HG03520 (cell line): ENCODE measurements around the gene GSTM2.

Source experiments
- ATAC-seq: cut with Tn5 transposase; IDR thresholded peaks from one replicate; pipeline ENCODE4 v1.9.1; 2021; ENCODE audit warnings: mild to moderate bottlenecking, moderate library complexity; ENCODE audit not compliant: unreplicated experiment

Gene GSTM2

GRCh38 chr1:109712321-109712864 lies 44.5 kb downstream of the GSTM2 start:
- ATAC-seq, result no peak

DNA sequence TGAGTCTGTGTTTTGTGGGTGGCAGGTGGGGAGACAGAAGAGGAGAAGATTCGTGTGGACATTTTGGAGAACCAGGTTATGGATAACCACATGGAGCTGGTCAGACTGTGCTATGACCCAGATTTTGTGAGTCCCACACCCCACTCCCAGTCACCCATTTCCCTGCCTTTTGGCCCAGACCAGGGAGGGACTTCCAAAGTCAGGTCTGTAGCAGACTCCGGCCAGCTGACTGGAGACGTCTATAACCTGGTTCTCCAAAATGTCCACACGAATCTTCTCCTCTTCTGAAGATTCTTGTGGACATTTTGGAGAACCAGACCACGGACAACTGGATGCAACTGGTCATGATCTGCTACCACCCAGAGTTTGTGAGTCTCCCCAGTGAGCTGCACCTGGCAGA lies 45.8 kb downstream of the GSTM2 start:
- no peak for ATAC-seq

DNA sequence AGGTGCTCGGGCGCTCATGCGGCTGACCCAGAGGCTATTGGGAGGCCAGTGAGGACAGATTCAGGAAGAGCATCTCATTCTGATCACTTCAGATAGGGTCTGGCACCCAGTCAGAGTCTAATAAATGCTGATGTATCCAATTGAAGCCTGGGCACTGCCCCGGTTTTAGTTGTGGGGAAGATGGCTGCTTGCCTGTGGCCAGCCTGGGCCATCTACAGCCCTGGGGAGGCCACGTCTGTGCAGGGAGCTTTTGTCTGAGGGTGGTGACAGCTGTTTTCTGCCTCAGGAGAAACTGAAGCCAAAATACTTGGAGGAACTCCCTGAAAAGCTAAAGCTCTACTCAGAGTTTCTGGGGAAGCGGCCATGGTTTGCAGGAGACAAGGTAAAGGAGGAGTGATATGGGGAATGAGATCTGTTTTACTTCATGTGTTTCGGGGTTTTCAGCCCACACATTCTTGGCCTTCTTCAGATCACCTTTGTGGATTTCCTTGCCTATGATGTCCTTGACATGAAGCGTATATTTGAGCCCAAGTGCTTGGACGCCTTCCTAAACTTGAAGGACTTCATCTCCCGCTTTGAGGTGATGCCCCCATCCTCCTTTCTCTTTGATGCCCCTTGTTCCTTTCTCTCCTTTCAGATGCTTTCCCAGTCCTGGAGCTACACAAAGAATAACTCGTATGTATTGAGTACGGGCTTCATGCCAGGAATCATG lies 47.0 kb downstream of the GSTM2 start:
- no peak for ATAC-seq

DNA sequence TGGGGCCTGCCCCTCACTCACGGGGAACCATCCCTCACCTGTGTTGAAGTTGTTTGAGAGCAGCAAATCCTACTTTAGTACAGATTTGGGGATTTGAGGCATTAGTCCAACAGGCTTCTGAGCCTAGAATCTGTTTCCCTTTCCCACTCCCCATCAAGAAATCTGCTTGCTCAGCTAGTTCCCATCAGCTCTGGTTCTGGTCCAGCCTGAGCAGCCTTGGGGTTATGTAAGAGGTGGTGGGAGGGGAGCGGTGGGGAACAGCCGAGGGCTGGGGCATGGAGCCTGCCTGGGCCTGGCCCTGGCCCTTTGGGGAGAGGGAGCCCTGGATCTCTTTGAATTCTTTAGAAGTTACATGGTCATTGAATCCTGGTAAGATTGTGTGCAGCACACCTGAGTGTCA lies 48.3 kb downstream of the GSTM2 start:
- no peak for ATAC-seq

- no peak for ATAC-seq
Observed at GRCh38 chr1:109716570-109717090, 48.8 kb downstream of the GSTM2 start.

- no peak for ATAC-seq
Observed at GRCh38 chr1:109717729-109718128, 49.9 kb downstream of the GSTM2 start.

GRCh38 chr1:109718495-109718894 lies 50.6 kb downstream of the GSTM2 start:
- ATAC-seq, result no peak

DNA sequence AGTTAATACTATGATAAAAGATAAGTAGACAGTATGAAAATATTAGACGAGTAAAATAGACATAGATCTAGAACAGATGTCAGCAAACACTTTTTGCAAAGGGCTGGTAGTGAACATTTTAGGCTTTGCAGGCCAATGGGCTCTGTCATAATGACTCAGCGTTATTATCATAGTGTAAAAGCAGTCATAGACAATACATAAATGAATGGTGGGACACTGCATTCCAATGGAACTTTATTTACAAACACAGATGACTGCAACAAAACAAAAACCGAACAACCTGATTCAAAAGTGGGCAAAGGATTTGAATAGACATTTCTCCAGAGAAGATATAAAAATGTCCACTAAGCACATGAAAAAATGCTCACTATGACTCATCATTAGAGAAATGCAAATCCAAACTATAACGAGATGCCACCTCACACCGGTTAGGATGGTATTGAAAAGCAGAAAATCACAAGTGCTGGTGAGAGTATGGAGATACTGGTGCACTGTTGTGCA lies 51.5 kb downstream of the GSTM2 start:
- no peak for ATAC-seq

DNA sequence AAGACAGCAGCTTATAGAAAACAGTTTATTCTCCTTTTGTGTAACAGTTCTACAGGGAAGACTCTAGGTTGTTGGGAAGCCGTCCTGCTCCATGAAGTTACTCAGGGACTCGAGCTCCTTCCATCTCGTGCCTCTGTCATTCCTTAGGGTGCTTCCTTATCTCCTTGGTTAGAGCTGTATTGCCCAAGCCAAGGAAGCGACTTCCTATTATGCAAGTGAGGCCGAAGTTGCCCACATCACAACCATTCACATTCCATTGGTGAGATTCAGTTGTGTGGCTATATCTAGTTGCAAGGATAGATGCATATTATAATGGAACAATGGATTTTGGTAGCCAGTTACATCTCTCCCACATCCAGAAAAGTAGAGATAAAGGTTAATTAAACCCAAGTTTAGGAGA lies 53.2 kb downstream of the GSTM2 start:
- no peak for ATAC-seq

DNA sequence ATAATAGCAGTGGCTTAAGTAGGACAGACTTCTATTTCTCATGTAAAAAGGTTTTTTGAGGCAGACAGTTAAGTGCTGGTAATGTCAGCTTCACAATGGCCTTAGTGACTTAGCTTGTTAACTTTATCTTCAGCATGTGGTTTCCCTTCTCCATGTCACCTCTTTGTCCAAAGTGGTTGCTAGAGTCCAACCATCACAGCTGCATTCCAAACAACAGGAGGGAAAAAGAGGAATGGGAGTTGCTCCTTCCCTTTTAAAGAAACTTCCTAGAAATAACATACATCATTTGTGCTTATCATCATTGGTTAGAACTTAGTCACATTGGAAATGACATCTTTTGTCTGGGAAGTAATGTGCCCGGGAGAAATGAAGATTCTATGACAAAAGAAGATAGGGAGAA lies 54.1 kb downstream of the GSTM2 start:
- no peak for ATAC-seq

DNA sequence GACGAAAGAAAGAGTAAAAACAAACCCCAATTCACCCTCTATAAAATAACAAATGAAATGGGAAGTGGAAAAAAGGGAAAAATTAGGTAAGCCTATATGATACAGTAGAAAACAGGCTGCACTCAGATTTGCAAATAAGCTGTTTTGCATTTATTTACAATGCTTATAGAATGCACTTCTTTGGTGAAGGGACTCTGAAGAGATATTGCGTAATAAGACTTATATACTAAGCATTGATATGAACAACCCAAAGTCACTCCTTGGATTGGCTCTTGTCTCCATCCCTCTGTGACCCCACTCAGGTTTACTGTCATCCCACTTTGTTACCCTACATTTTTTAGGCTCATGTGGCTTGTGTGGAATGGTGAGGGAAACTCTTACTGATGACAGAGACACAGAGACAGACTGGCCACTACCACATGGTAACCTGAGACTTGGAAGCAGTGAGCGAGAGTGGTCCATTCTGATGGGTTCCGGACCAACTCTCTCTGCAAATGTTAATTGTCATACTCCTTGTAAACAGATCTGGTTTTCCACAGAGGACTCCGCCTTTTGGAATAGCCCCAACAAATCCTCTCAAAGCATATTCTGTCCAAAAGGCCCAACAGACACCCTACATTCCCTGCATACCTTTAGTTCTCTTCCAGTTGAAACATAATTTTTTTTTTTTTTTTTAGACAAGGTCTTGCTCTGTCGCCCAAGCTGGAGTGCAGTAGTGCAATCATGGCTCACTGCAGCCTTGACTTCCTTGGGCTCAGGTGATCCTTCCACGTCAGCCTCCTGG lies 55.2 kb downstream of the GSTM2 start:
- no peak for ATAC-seq
